Measurements from ENCODE around the gene ASPSCR1.

DNA sequence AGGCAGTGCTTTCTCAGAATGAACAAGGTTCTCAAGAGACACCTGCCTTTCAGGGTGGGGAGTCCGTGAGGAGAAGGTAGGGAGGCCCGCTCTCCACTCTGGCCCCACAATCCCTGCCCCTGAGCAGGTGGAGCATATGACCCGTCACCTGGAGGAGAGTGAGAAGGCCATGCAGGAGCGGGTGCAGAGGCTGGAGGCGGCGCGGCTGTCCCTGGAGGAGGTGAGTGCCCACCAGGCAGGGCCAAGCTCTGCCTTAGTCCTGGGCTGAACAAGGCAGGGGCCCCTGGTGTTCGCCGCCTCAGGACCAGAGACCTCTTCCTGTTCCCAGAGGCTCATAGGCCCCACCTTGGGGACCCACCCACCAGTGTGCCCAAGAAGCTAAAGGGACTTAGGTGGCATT, 51.5 kb downstream of the ASPSCR1 start:
- TF ChIP-seq, protein P1, sequence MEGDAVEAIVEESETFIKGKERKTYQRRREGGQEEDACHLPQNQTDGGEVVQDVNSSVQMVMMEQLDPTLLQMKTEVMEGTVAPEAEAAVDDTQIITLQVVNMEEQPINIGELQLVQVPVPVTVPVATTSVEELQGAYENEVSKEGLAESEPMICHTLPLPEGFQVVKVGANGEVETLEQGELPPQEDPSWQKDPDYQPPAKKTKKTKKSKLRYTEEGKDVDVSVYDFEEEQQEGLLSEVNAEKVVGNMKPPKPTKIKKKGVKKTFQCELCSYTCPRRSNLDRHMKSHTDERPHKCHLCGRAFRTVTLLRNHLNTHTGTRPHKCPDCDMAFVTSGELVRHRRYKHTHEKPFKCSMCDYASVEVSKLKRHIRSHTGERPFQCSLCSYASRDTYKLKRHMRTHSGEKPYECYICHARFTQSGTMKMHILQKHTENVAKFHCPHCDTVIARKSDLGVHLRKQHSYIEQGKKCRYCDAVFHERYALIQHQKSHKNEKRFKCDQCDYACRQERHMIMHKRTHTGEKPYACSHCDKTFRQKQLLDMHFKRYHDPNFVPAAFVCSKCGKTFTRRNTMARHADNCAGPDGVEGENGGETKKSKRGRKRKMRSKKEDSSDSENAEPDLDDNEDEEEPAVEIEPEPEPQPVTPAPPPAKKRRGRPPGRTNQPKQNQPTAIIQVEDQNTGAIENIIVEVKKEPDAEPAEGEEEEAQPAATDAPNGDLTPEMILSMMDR (conservative IDR thresholded peaks at IDR 0.05 in 1 of 2, IDR thresholded peaks at IDR 0.05 in 1 of 2; ENCODE audit: low read depth in 1 of 2, low read length in 2 of 2), result no peak
- TF ChIP-seq EZH2 (IDR thresholded peaks at IDR 0.05; ENCODE audit: low read length, missing control alignments), result no peak
